Ishikawa (cell line): Measurements from ENCODE around the gene RP9.

Experiments used
- CEBPB ChIP-seq: IDR thresholded peaks from 2 replicates; pipeline ENCODE4 v1.6.1; 2012
- CREB1 ChIP-seq: IDR thresholded peaks from 2 replicates; pipeline ENCODE4 v1.6.1; 2012; ENCODE audit warnings: low read depth
- EGR1 ChIP-seq: IDR thresholded peaks from 2 replicates; pipeline ENCODE4 v1.6.1; 2012
- EP300 ChIP-seq: IDR thresholded peaks from 2 replicates; pipeline ENCODE4 v1.6.1; 2012; ENCODE audit warnings: borderline replicate concordance
- FOXM1 ChIP-seq: IDR thresholded peaks from 2 replicates; pipeline ENCODE4 v1.6.1; 2012; ENCODE audit warnings: low read depth, borderline replicate concordance
- NFIC ChIP-seq: IDR thresholded peaks from 2 replicates; pipeline ENCODE4 v1.6.1; 2012
- RAD21 ChIP-seq: IDR thresholded peaks from 2 replicates; pipeline ENCODE4 v1.6.1; 2012; ENCODE audit warnings: low read depth
- TAF1 ChIP-seq: IDR thresholded peaks from 2 replicates; pipeline ENCODE4 v1.6.1; 2012; ENCODE audit warnings: low read depth, mild to moderate bottlenecking
- TCF12 ChIP-seq: IDR thresholded peaks from 2 replicates; pipeline ENCODE4 v1.6.1; 2012; ENCODE audit warnings: low read depth
- TEAD4 ChIP-seq: IDR thresholded peaks from 2 replicates; pipeline ENCODE4 v1.6.1; 2012
- YY1 ChIP-seq: IDR thresholded peaks from 2 replicates; pipeline ENCODE4 v1.6.1; 2012; ENCODE audit warnings: low read depth
- ZBTB7A ChIP-seq: IDR thresholded peaks from 2 replicates; pipeline ENCODE4 v1.6.1; 2012; ENCODE audit warnings: low read depth
- TF ChIP-seq, protein P1 (sequence below): IDR thresholded peaks from 2 replicates; pipeline ENCODE4 v1.6.1; 2012; ENCODE audit warnings: low read depth, mild to moderate bottlenecking
- TF ChIP-seq, protein P2 (sequence below): IDR thresholded peaks from 2 replicates; pipeline ENCODE4 v1.6.1; 2012
- TF ChIP-seq, protein P3 (sequence below): IDR thresholded peaks from 2 replicates; pipeline ENCODE4 v1.6.1; 2012

The RP9 gene

DNA sequence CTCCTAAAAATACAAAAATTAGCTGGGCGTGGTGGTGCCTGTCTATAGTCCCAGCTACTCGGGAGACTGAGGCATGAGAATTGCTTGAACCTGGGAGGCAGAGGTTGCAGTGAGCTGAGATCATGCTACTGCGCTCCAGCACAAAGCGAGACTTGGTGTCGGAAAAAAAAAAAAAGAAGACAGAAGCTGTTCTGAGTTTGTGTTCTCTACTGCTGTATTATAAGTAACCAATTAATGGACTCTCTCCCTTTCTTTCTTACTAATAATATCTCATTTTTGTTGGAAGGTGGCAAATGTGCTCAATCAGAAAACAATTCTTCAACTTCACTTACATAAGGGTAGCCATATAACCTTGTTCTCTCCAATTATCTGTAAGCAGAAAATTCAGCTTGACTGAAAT, 54.0 kb downstream of the RP9 start:
- TF ChIP-seq CREB1 = no peak
- TF ChIP-seq EGR1 = no peak
- TF ChIP-seq TEAD4 = no peak
- no peak for TF ChIP-seq YY1
- TF ChIP-seq FOXM1 = no peak
- TF ChIP-seq RAD21 = no peak
- no peak for TF ChIP-seq NFIC
- TF ChIP-seq ZBTB7A = no peak
- no peak for TF ChIP-seq TAF1

DNA sequence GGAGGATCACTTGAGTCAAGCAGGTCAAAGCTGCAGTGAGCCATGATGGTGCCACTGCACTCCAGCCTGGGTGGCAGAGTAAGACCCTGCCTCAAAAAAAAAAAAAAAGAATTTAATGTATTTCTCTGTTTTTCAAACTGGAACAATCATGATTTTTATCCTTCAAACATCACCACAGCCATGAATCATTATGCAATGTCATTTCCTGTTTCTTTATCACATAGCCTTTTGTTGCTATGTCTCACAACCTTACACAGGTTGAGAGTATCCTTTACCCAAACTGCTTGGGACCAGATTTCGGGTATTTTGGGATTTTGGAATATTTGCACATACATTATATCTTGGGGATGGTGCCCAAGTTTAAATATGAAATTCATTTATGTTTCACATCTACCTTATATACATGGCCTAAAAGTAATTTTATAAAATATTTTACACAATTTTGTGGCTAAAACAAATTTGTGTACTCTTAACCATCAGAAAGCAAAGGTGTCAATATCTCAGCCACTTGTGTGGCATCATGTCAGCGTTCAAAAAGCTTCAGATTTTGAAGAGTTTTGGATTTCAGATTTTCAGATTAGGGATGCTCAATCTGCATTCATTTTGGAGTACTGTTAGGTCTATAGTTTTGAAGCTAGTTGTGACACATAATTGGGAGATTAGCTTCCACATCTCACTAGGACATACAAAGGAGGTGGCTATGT, 54.8 kb downstream of the RP9 start:
- TF ChIP-seq, protein P1, sequence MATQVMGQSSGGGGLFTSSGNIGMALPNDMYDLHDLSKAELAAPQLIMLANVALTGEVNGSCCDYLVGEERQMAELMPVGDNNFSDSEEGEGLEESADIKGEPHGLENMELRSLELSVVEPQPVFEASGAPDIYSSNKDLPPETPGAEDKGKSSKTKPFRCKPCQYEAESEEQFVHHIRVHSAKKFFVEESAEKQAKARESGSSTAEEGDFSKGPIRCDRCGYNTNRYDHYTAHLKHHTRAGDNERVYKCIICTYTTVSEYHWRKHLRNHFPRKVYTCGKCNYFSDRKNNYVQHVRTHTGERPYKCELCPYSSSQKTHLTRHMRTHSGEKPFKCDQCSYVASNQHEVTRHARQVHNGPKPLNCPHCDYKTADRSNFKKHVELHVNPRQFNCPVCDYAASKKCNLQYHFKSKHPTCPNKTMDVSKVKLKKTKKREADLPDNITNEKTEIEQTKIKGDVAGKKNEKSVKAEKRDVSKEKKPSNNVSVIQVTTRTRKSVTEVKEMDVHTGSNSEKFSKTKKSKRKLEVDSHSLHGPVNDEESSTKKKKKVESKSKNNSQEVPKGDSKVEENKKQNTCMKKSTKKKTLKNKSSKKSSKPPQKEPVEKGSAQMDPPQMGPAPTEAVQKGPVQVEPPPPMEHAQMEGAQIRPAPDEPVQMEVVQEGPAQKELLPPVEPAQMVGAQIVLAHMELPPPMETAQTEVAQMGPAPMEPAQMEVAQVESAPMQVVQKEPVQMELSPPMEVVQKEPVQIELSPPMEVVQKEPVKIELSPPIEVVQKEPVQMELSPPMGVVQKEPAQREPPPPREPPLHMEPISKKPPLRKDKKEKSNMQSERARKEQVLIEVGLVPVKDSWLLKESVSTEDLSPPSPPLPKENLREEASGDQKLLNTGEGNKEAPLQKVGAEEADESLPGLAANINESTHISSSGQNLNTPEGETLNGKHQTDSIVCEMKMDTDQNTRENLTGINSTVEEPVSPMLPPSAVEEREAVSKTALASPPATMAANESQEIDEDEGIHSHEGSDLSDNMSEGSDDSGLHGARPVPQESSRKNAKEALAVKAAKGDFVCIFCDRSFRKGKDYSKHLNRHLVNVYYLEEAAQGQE = no peak
- TF ChIP-seq TCF12 (no peak), YY1 (no peak), FOXM1 (no peak), CEBPB (no peak), TAF1 (no peak), CREB1 (no peak), RAD21 (no peak), ZBTB7A (no peak), EGR1 (no peak), TEAD4 (no peak), EP300 (no peak), NFIC (no peak)
- TF ChIP-seq, protein P2, sequence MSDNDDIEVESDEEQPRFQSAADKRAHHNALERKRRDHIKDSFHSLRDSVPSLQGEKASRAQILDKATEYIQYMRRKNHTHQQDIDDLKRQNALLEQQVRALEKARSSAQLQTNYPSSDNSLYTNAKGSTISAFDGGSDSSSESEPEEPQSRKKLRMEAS = no peak
- TF ChIP-seq, protein P3, sequence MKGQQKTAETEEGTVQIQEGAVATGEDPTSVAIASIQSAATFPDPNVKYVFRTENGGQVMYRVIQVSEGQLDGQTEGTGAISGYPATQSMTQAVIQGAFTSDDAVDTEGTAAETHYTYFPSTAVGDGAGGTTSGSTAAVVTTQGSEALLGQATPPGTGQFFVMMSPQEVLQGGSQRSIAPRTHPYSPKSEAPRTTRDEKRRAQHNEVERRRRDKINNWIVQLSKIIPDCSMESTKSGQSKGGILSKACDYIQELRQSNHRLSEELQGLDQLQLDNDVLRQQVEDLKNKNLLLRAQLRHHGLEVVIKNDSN = no peak

DNA sequence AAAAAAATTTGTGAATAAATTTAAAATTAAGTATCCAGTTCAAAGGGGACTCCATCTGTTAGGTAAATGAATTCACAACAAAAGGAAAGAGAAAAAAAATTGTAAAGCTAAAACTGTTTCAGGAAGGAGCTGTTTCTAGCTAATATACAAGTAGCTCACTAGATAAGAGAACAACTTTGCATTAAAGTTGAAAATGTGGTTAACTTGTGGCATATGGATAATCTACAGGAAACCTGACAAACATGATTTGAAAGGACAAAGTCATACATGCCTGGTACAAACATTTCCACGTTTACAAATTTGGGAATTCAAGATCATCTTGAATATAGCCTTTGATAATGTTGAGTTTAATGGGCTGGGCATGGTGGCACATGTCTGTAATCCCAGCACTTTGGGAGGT, 55.5 kb downstream of the RP9 start:
- no peak for TF ChIP-seq TAF1
- TF ChIP-seq ZBTB7A = no peak
- TF ChIP-seq CEBPB = no peak
- TF ChIP-seq RAD21 = no peak
- no peak for TF ChIP-seq EP300
- TF ChIP-seq, protein P1 = no peak
- no peak for TF ChIP-seq CREB1
- TF ChIP-seq, protein P3 = no peak
- TF ChIP-seq YY1 = no peak
- no peak for TF ChIP-seq TEAD4
- no peak for TF ChIP-seq FOXM1
- TF ChIP-seq TCF12 = no peak
- TF ChIP-seq NFIC = no peak
- TF ChIP-seq, protein P2 = no peak

DNA sequence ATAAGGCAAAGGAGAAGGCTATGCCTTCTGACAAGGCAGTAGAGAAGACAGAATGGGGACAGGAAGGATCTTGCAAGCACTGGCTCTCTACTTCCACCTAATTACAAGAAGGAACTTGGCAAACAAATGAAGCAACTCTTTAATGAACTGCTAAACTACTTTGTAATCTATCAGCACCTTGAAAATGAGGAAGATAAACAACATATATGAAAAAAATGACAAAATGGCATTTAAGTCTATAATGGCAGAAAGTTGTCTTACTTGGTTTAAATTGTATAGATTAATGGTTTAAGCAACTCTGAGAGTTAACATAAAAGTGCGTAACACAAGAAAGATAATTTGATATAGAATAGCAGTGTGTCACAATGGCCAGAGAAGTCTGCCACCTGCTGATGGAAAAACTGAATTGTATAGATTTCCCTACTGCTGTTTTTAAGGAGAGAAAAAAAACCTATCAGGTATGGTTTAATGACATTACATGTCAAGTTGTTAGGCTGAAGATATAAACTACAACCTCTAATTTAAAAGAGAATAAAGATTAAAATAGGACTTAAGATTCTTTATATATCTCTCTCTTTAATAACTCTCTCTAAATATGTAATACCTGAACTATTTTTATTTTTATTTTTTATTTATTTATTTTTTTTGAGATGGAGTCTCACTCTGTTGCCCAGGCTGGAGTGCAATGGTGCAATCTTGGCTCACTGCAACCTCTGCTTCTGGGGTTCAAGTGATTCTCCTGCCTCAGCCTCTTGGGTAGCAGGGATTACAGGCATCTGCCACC, 58.5 kb downstream of the RP9 start:
- TF ChIP-seq RAD21 (peak; percentile 61), NFIC (no peak)

DNA sequence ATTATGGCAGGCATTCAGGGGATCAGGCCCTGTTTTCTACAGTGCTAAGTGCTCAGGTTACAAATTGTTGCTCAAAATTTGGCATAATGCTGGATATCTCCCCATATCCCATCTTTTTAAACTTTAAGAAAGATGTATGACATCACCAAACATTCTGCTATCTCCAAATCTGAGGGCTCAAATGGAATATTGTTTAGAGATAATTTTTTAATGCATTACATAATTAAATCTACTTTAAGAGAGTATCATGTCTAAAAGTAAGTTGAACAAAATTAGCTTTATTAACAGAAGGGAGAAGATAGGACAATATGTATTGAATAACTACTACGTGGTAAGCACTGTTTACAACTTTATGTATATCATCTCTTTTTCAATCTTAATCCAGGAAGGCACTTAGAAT, 60.5 kb downstream of the RP9 start:
- TF ChIP-seq EGR1 (no peak), RAD21 (no peak), TAF1 (no peak), ZBTB7A (no peak), CEBPB (no peak), TEAD4 (no peak), CREB1 (no peak), TCF12 (no peak), NFIC (no peak), YY1 (no peak), FOXM1 (no peak), EP300 (no peak)
- TF ChIP-seq, protein P3 = no peak
- TF ChIP-seq, protein P2 = no peak
- TF ChIP-seq, protein P1 = no peak
